Testis (tissue), 2 donors: ENCODE results near the gene KLF18.
"Not testable (repeated sequence)": the region's sequence is repeated elsewhere in the genome, so short reads cannot be mapped to it uniquely, and the experiment has no call there.

Source experiments
- CTCF ChIP-seq, 3 experiments: fragments of 450-650 bp in 2 of 3; fragments of 200-600 bp in 1 of 3; sonication (generic) in 1 of 3; IDR thresholded peaks; one replicate each; pipeline ENCODE4 v1.5.1; 2016 to 2019; ENCODE audit warnings: antibody characterized with exemption in 3 of 3, mild to moderate bottlenecking in 2 of 3, moderate library complexity in 1 of 3
- POLR2A ChIP-seq: fragments of 450-650 bp; IDR thresholded peaks from one replicate; pipeline ENCODE4 v1.6.1; 2017; ENCODE audit warnings: antibody characterized with exemption, mild to moderate bottlenecking, moderate library complexity

GRCh38 chr1:44117272-44117671 lies 24.2 kb downstream of the KLF18 start:
- not testable (repeated sequence) for TF ChIP-seq CTCF (IDR thresholded peaks at IDR 0.05); POLR2A
